T-cell (primary cell): ENCODE measurements around the gene ZDHHC14. TPM values are rescaled to one million over a fixed set of nuclear protein-coding genes. Genes with fewer than 3 reads are reported as not detected.

Source experiments
- ATAC-seq, 4 experiments: fragments of 200-7000 bp in 3 of 4; fragments of 150-1000 bp in 1 of 4; cut with Tn5 transposase; replicated peaks in 1 of 4; 1 replicate in 3 of 4; 2 replicates in 1 of 4; pipeline ENCODE4 v1.10.0; 2021; ENCODE audit warnings: moderate library complexity in 3 of 4, mild to moderate bottlenecking in 2 of 4, moderate number of reproducible peaks in 1 of 4
- CTCF ChIA-PET, 2 donors: fragments of 300-600 bp; sonication (Branson Sonifier 250); formaldehyde crosslinking; loops; one replicate each; lab custom pipeline; 2022; ENCODE audit warnings: antibody characterized with exemption in 2 of 2; lab: Charles Lee
- POLR2A ChIA-PET, 2 donors: fragments of 300-600 bp; sonication (Branson Sonifier 250); formaldehyde crosslinking; loops; one replicate each; lab custom pipeline; 2022; ENCODE audit warnings: antibody characterized with exemption in 2 of 2; lab: Charles Lee
- DNase-seq, 35 experiments: peaks; one replicate each; pipeline versions ENCODE4 v3.0.0 to v3.0.0-alpha.2; 2013 to 2023
- H3K27ac ChIP-seq: one replicate; pipeline ENCODE4 v1.5.1; 2013; ENCODE audit warnings: low read length
- H3K27me3 ChIP-seq, 2 experiments: replicated peaks in 1 of 2; 1 replicate in 1 of 2; 2 replicates in 1 of 2; pipeline versions ENCODE4 v1.6.1 to v1.7.0; 2013; ENCODE audit warnings: low read length in 1 of 2, mixed read lengths in 1 of 2; ENCODE audit not compliant: control insufficient read depth in 2 of 2, insufficient read depth in 2 of 2; ENCODE audit errors: extremely low read depth in 1 of 2
- H3K36me3 ChIP-seq, 2 donors: 1 replicate in 1 of 2; 2 replicates in 1 of 2; pipeline versions ENCODE4 v1.6.1 to v1.7.0; 2013; ENCODE audit warnings: low read length in 1 of 2; ENCODE audit not compliant: control insufficient read depth in 2 of 2, insufficient read depth in 1 of 2; ENCODE audit errors: extremely low read depth in 1 of 2
- H3K4me1 ChIP-seq, 2 experiments: 1 replicate in 1 of 2; 2 replicates in 1 of 2; pipeline versions ENCODE4 v1.6.1 to v1.7.0; 2013; ENCODE audit warnings: low read length in 2 of 2, mixed read lengths in 1 of 2; ENCODE audit not compliant: insufficient read depth in 2 of 2, control insufficient read depth in 1 of 2; ENCODE audit errors: extremely low read depth in 1 of 2
- H3K4me3 ChIP-seq, 2 donors: 1 replicate in 1 of 2; 2 replicates in 1 of 2; pipeline versions ENCODE4 v1.5.1 to v1.7.0; 2013; ENCODE audit warnings: mild to moderate bottlenecking in 2 of 2, low read length in 1 of 2, moderate library complexity in 1 of 2; ENCODE audit not compliant: control insufficient read depth in 1 of 2; ENCODE audit errors: extremely low read depth in 1 of 2
- H3K9me3 ChIP-seq: 2 replicates; pipeline ENCODE4 v1.7.0; 2013
- H3K27ac Mint-ChIP-seq, 2 donors: one replicate each; pipeline ENCODE4 v1.8.0; 2020 to 2021; ENCODE audit warnings: mild to moderate bottlenecking in 2 of 2, mixed read lengths in 2 of 2
- H3K27me3 Mint-ChIP-seq, 2 donors: one replicate each; pipeline ENCODE4 v1.8.0; 2021 to 2022; ENCODE audit warnings: mixed read lengths in 2 of 2
- H3K36me3 Mint-ChIP-seq: one replicate; pipeline ENCODE4 v1.8.0; 2021; ENCODE audit warnings: mixed read lengths
- H3K4me1 Mint-ChIP-seq, 3 donors: one replicate each; pipeline ENCODE4 v1.8.0; 2020 to 2022; ENCODE audit warnings: mixed read lengths in 3 of 3, mild to moderate bottlenecking in 1 of 3
- H3K4me3 Mint-ChIP-seq, 3 donors: one replicate each; pipeline ENCODE4 v1.8.0; 2020 to 2022; ENCODE audit warnings: mild to moderate bottlenecking in 3 of 3, mixed read lengths in 3 of 3, moderate library complexity in 3 of 3
- H3K9me3 Mint-ChIP-seq, 3 donors: one replicate each; pipeline ENCODE4 v1.8.0; 2020 to 2022; ENCODE audit warnings: mixed read lengths in 3 of 3
- whole genome bisulfite sequencing: methylation state at CpG from one replicate; pipeline ENCODE4 v1.1.5; 2013; ENCODE audit warnings: missing lambda C conversion rate; ENCODE audit not compliant: insufficient coverage; 5-methylcytosine and 5-hydroxymethylcytosine counted together
- total RNA-seq, 35 experiments: library from RNA in 6 of 35; stranded (reverse) in 6 of 35; fragments of 120-200 nt in 1 of 35; gene quantifications; one replicate each; pipeline versions ENCODE4 v1.2.1 to v1.2.4 and lab custom pipeline; 2013 to 2026

ZDHHC14 gene
- total RNA-seq, 5 donors from 2014 or later (not counting 1 experiment from before 2014, with no cell fraction given), result 2.1 to 3.7 (median 2.6) TPM

- ChIA-PET CTCF (interaction anchor here in 1 of 2 donors (0.5 kb wide), 1 partner anchor 124 kb away, joined by 3 read pairs; no protein-coding TSS in a partner anchor), POLR2A (interaction anchor here in 1 of 2 donors (0.6 to 0.8 kb wide), 2 partner anchors 19 to 112 kb away, joined by 3 read pairs; no protein-coding TSS in a partner anchor)
- H3K9me3 ChIP-seq, result no peaks in the 10 kb centered on the region
- Mint-ChIP-seq H3K4me3 (no peak overlapping the region), H3K27me3 (no peaks in the 10 kb centered on the region), H3K4me1 (peaks cover 0 to 2% (median 0%) of the 10 kb centered on the region in 3 donors), H3K27ac (no peak overlapping the region), H3K9me3 (no peaks in the 10 kb centered on the region), H3K36me3 (no peaks in the 10 kb centered on the region)
- H3K27ac ChIP-seq, result no peak overlapping the region
- ATAC-seq (no peak), DNase-seq (no peak)
- no peaks in the 10 kb centered on the region for H3K27me3 ChIP-seq
- no peaks in the 10 kb centered on the region for H3K4me1 ChIP-seq
- H3K4me3 ChIP-seq, result no peak overlapping the region
- H3K36me3 ChIP-seq, result no peaks in the 10 kb centered on the region
- WGBS, result 89% methylated on average over 9 of the region's 15 CpGs
Measured at GRCh38 chr6:157519255-157520116, 138.5 kb downstream of the ZDHHC14 start.

GRCh38 chr6:157520117-157520406 lies 139.1 kb downstream of the ZDHHC14 start:
- CTCF ChIA-PET, result no interaction called here

GRCh38 chr6:157520596-157521361 lies 139.8 kb downstream of the ZDHHC14 start:
- POLR2A ChIA-PET, result no interaction called here
- Histone ChIP-seq H3K27me3 (no peaks in the 10 kb centered on the region), H3K36me3 (no peaks in the 10 kb centered on the region), H3K4me3 (no peak overlapping the region), H3K9me3 (no peaks in the 10 kb centered on the region), H3K4me1 (no peaks in the 10 kb centered on the region), H3K27ac (no peak overlapping the region)
- H3K4me1 Mint-ChIP-seq, result peaks cover under 1 to 3% (median 1%) of the 10 kb centered on the region in 3 donors
- H3K36me3 Mint-ChIP-seq, result no peaks in the 10 kb centered on the region
- no peak overlapping the region for H3K27ac Mint-ChIP-seq
- CTCF ChIA-PET, result interaction anchor here in 1 of 2 donors (0.5 kb wide), 1 partner anchor 301 kb away, joined by 4 read pairs; no protein-coding TSS in a partner anchor
- WGBS, result 92% methylated on average over 2 of the region's 6 CpGs
- H3K4me3 Mint-ChIP-seq, result no peak overlapping the region
- ATAC-seq (no peak), DNase-seq (no peak)
- H3K9me3 Mint-ChIP-seq, result no peaks in the 10 kb centered on the region
- no peaks in the 10 kb centered on the region for H3K27me3 Mint-ChIP-seq

More at GRCh38 chr6:157520117-157520406, 139.1 kb downstream of the ZDHHC14 start:
- Histone ChIP-seq H3K4me3 (no peak overlapping the region), H3K9me3 (no peaks in the 10 kb centered on the region), H3K27me3 (no peaks in the 10 kb centered on the region), H3K27ac (no peak overlapping the region), H3K36me3 (no peaks in the 10 kb centered on the region), H3K4me1 (no peaks in the 10 kb centered on the region)
- H3K9me3 Mint-ChIP-seq, result no peaks in the 10 kb centered on the region
- H3K36me3 Mint-ChIP-seq, result no peaks in the 10 kb centered on the region
- H3K4me3 Mint-ChIP-seq, result no peak overlapping the region
- POLR2A ChIA-PET, result interaction anchor here in 1 of 2 donors (0.6 kb wide), 1 partner anchor 112 kb away, joined by 3 read pairs; no protein-coding TSS in a partner anchor
- peaks cover 0 to 2% (median 0%) of the 10 kb centered on the region in 3 donors for H3K4me1 Mint-ChIP-seq
- ATAC-seq (no peak), DNase-seq (no peak)
- 75% methylated on average over 2 of the region's 2 CpGs for WGBS
- no peak overlapping the region for H3K27ac Mint-ChIP-seq
- no peaks in the 10 kb centered on the region for H3K27me3 Mint-ChIP-seq

GRCh38 chr6:157521362-157522335 lies 140.7 kb downstream of the ZDHHC14 start:
- H3K27me3 Mint-ChIP-seq, result no peaks in the 10 kb centered on the region
- H3K27me3 ChIP-seq, result no peaks in the 10 kb centered on the region
- H3K27ac Mint-ChIP-seq, result no peak overlapping the region
- H3K4me1 Mint-ChIP-seq, result peaks cover 3 to 10% (median 9%) of the 10 kb centered on the region in 3 donors
- H3K4me1 ChIP-seq, result peaks cover 0 to 2% of the 10 kb centered on the region in 2 experiments
- no peak overlapping the region for H3K27ac ChIP-seq
- WGBS, result 77% methylated on average over 4 of the region's 10 CpGs
- H3K9me3 Mint-ChIP-seq, result no peaks in the 10 kb centered on the region
- DNase-seq (no peak), ATAC-seq (no peak)
- H3K4me3 ChIP-seq, result no peak overlapping the region
- ChIA-PET POLR2A (no interaction called here), CTCF (interaction anchor here in 1 of 2 donors (0.6 kb wide), 1 partner anchor 142 kb away, joined by 3 read pairs; no protein-coding TSS in a partner anchor)
- no peak overlapping the region for H3K4me3 Mint-ChIP-seq
- no peaks in the 10 kb centered on the region for H3K9me3 ChIP-seq
- H3K36me3 Mint-ChIP-seq, result no peaks in the 10 kb centered on the region
- H3K36me3 ChIP-seq, result no peaks in the 10 kb centered on the region

GRCh38 chr6:157522472-157522871 lies 141.5 kb downstream of the ZDHHC14 start:
- Histone ChIP-seq H3K4me3 (no peak overlapping the region), H3K27ac (no peak overlapping the region), H3K36me3 (no peaks in the 10 kb centered on the region), H3K4me1 (peaks cover 5 to 10% of the 10 kb centered on the region in 2 experiments), H3K27me3 (no peaks in the 10 kb centered on the region), H3K9me3 (no peaks in the 10 kb centered on the region)
- DNase-seq (no peak), ATAC-seq (no peak)
- no peaks in the 10 kb centered on the region for H3K9me3 Mint-ChIP-seq
- WGBS, result no CpG with 5 or more reads among the region's 1 CpG
- H3K4me3 Mint-ChIP-seq, result no peak overlapping the region
- H3K27ac Mint-ChIP-seq, result no peak overlapping the region
- H3K4me1 Mint-ChIP-seq, result peaks cover 9 to 17% (median 15%) of the 10 kb centered on the region in 3 donors
- ChIA-PET POLR2A (no interaction called here), CTCF (interaction anchor here in 1 of 2 donors (0.6 kb wide), 1 partner anchor 143 kb away, joined by 3 read pairs; no protein-coding TSS in a partner anchor)
- H3K36me3 Mint-ChIP-seq, result no peaks in the 10 kb centered on the region
- no peaks in the 10 kb centered on the region for H3K27me3 Mint-ChIP-seq
